Activated T-helper 17 cell treated with anti-CD3 and anti-CD28 coated beads, Interleukin-2, amount 50 U/mL, for 72 hours (primary cell): ENCODE results near the gene SMIM3. TPM values are rescaled to one million over a fixed set of nuclear protein-coding genes. Genes with fewer than 3 reads are reported as not detected.

ENCODE experiments used
- total RNA-seq, 2 donors: library from RNA; stranded (reverse); gene quantifications; one replicate each; pipeline ENCODE4 v1.2.3, GENCODE V29; 2022

The SMIM3 gene
- total RNA-seq, 2 donors from 2014 or later: 17.7 to 20.2 TPM

Other genes with a start within 250 kb of the SMIM3 start
- gene SYNPO, start 138.1 kb upstream of the SMIM3 start, total RNA-seq: under 1 TPM; 0.04 to 0.37 TPM
- gene MYOZ3, start 117.5 kb upstream of the SMIM3 start, total RNA-seq: under 1 TPM; 0.06 to 0.21 TPM
- gene RBM22, start 77.7 kb upstream of the SMIM3 start, total RNA-seq: 10 to 100 TPM; 60.3 to 61.5 TPM
- 10 to 100 TPM; 37.3 to 41.9 TPM for gene DCTN4, start 19.7 kb upstream of the SMIM3 start, total RNA-seq
- gene IRGM, start 67.8 kb downstream of the SMIM3 start, total RNA-seq: 1 to 10 TPM; 1.4 TPM
- 1 to 10 TPM in 1 of 2 donors, under 1 TPM in 1; 0.71 to 1.5 TPM for gene ZNF300, start 126.2 kb downstream of the SMIM3 start, total RNA-seq
- not detected for gene GPX3, start 241.8 kb downstream of the SMIM3 start, total RNA-seq